GM10266 (cell line): ENCODE data around the gene ITGB4.

Experiments used
- DNase-seq: peaks from one replicate; pipeline ENCODE4 v3.0.0; 2012; ENCODE audit errors: extremely low spot score
- TF ChIP-seq, protein P1 (sequence below): IDR thresholded peaks from 2 replicates; pipeline ENCODE4 v1.5.1; 2012; ENCODE audit warnings: mild to moderate bottlenecking, low read depth; ENCODE audit not compliant: control insufficient read depth, insufficient read depth; ENCODE audit errors: missing control alignments

The ITGB4 gene

DNA sequence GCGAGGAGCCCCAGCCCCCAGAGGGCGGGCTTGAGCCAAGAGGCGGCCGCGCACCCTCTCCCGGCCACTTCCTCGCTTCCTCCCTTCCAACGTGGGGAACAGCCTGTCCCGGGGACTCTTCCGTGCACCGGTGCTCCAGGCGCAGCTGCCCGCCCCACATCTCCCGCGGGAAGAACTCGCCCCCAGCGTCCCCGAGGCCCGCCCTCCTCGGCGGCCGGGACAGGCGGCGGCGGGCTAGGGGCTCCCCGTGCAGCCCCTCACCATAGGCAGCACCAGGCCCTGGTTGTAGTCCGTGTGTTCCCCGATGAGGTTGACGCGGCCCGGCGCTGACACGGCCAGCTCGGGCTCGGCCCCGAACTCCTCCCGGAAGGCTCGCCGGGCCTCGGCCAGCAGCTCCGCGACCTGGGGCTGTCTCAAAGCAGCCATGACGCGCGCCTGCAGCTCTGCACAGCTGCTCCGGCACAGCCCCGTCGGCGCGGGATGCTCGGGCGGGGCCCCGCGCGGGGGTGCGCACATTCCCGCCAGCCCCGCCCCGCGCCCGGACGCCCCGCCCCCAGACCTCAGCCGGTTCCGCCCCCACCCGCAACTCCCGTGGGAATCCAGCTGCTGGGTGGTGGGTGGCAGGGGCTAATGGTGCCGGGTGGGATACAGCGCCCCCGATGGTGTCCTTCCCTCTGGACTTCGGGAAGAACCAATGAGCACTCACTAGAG, 43.6 kb downstream of the ITGB4 start, which contains the start of gene GALK1:
Gene GALK1 (minus strand): TSS at position 482 of the 711 bp plus-strand sequence. CDS start 56 bp downstream, at position 426.
- DNase-seq = peak; percentile 92
- TF ChIP-seq, protein P1, sequence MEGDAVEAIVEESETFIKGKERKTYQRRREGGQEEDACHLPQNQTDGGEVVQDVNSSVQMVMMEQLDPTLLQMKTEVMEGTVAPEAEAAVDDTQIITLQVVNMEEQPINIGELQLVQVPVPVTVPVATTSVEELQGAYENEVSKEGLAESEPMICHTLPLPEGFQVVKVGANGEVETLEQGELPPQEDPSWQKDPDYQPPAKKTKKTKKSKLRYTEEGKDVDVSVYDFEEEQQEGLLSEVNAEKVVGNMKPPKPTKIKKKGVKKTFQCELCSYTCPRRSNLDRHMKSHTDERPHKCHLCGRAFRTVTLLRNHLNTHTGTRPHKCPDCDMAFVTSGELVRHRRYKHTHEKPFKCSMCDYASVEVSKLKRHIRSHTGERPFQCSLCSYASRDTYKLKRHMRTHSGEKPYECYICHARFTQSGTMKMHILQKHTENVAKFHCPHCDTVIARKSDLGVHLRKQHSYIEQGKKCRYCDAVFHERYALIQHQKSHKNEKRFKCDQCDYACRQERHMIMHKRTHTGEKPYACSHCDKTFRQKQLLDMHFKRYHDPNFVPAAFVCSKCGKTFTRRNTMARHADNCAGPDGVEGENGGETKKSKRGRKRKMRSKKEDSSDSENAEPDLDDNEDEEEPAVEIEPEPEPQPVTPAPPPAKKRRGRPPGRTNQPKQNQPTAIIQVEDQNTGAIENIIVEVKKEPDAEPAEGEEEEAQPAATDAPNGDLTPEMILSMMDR = peak; percentile 69

DNA sequence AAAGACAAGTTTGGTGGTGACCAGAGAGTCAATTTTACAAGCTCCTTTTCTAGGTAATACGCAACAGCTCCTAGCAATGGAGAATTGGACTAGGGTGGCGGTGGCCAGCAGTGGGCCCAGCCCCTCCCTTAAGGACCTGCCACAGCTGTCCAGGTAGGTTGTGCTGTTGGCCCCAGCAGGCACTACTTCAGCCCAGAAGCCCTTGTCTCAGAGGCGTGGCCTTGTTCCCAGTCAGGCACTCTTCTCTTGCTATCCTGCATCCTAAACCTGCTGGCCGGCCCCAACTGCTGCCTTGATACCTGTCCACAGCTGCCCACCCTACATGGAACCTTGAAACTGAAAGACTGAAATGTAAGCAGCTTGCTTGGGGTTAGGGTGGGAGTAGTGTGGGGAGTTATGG, 44.7 kb downstream of the ITGB4 start:
- TF ChIP-seq, protein P1 = no peak
- no peak for DNase-seq

GRCh38 chr17:75767881-75768280, 46.6 kb downstream of the ITGB4 start:
- DNase-seq = no peak
- TF ChIP-seq, protein P1 = no peak

- no peak for DNase-seq
- TF ChIP-seq, protein P1 = no peak
Observed at GRCh38 chr17:75769536-75769935, 48.3 kb downstream of the ITGB4 start.

GRCh38 chr17:75771334-75772281, 50.3 kb downstream of the ITGB4 start:
- TF ChIP-seq, protein P1 = no peak
- DNase-seq = no peak

DNA sequence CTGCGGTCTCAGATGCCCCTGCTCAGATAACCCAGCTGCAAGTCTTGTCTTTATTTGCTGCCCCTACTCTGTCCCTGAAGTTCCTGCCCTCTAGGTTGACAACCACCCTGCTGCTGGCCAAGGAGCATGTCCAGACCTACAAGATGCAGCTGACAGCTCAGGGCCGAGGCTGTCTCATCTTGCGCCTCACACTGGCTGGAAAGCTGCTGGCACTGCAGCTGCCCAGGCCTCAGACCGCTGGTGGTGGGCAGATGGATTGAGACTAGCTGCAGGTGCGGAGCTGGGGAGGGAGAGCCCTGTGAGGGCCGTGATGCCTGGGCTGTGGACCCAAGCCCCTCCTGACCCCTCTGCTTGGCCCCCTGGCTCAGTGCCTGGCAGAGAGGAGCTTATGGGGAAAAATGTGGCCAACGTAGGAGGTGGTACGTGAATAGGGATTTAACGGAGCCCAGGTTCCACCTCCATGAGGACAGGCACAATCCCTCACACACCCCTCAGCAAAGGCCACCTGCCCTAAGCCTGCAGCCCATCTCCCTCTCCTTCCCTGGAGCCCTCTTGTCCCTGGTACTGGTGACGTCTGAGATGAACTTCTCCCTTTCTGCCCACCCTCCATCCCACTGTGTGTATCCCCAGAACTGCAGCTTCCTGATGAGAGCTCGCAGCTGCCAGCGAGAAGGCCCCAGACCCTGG, 52.0 kb downstream of the ITGB4 start:
- no peak for DNase-seq
- TF ChIP-seq, protein P1 = no peak
